ENCODE measurements around the gene BASP1.

BASP1 gene

GRCh38 chr5:17216176-17216973 lies 1.1 kb upstream of the BASP1 start:
- H3K4me3 ChIP-seq (ENCODE audit: low read length): peak overlapping the region; percentile 72
- peak overlapping the region; percentile 65 for H3K9ac ChIP-seq (ENCODE audit: low read length)
- H3K36me3 ChIP-seq (ENCODE audit: control insufficient read depth, insufficient read depth, low read length, severe bottlenecking): no peaks in the 10 kb centered on the region
- DNase-seq (ENCODE audit: low read depth): peak; percentile 95
- peaks cover 11% of the 10 kb centered on the region for H3K4me1 ChIP-seq (ENCODE audit: control insufficient read depth, insufficient read depth, low read length)
- H3K9me3 ChIP-seq (ENCODE audit: control insufficient read depth, low read length): no peaks in the 10 kb centered on the region
- no peaks in the 10 kb centered on the region for H3K27me3 ChIP-seq (replicated peaks; ENCODE audit: control insufficient read depth, insufficient read depth, low read length)

- no peaks in the 10 kb centered on the region for H3K27me3 ChIP-seq (replicated peaks; ENCODE audit: control insufficient read depth, insufficient read depth, low read length)
- peak overlapping the region; percentile 72 for H3K4me3 ChIP-seq (ENCODE audit: low read length)
- H3K9ac ChIP-seq (ENCODE audit: low read length): peak overlapping the region; percentile 65
- H3K9me3 ChIP-seq (ENCODE audit: control insufficient read depth, low read length): no peaks in the 10 kb centered on the region
- peaks cover 15% of the 10 kb centered on the region for H3K4me1 ChIP-seq (ENCODE audit: control insufficient read depth, insufficient read depth, low read length)
- DNase-seq (ENCODE audit: low read depth): peak; percentile 90
- H3K36me3 ChIP-seq (ENCODE audit: control insufficient read depth, insufficient read depth, low read length, severe bottlenecking): no peaks in the 10 kb centered on the region
These were observed 398 bp upstream of the BASP1 start for GRCh38 chr5:17216974-17217492.

GRCh38 chr5:17218353-17219005 lies 1.0 kb downstream of the BASP1 start:
- Histone ChIP-seq H3K9ac (ENCODE audit: low read length) (peak overlapping the region; percentile 92), H3K27me3 (replicated peaks; ENCODE audit: control insufficient read depth, insufficient read depth, low read length) (no peaks in the 10 kb centered on the region), H3K4me3 (ENCODE audit: low read length) (peak overlapping the region; percentile 89), H3K9me3 (ENCODE audit: control insufficient read depth, low read length) (no peaks in the 10 kb centered on the region), H3K4me1 (ENCODE audit: control insufficient read depth, insufficient read depth, low read length) (peaks cover 29% of the 10 kb centered on the region), H3K36me3 (ENCODE audit: control insufficient read depth, insufficient read depth, low read length, severe bottlenecking) (no peaks in the 10 kb centered on the region)
- peak; percentile 86 for DNase-seq (ENCODE audit: low read depth)

- H3K36me3 ChIP-seq (ENCODE audit: control insufficient read depth, insufficient read depth, low read length, severe bottlenecking): no peaks in the 10 kb centered on the region
- peak overlapping the region; percentile 92 for H3K9ac ChIP-seq (ENCODE audit: low read length)
- peak overlapping the region; percentile 89 for H3K4me3 ChIP-seq (ENCODE audit: low read length)
- no peaks in the 10 kb centered on the region for H3K27me3 ChIP-seq (replicated peaks; ENCODE audit: control insufficient read depth, insufficient read depth, low read length)
- DNase-seq (ENCODE audit: low read depth): peak; percentile 73
- peaks cover 35% of the 10 kb centered on the region for H3K4me1 ChIP-seq (ENCODE audit: control insufficient read depth, insufficient read depth, low read length)
- H3K9me3 ChIP-seq (ENCODE audit: control insufficient read depth, low read length): no peaks in the 10 kb centered on the region
These were observed 1.6 kb downstream of the BASP1 start for GRCh38 chr5:17219006-17219422.

- H3K27me3 ChIP-seq (replicated peaks; ENCODE audit: control insufficient read depth, insufficient read depth, low read length): no peaks in the 10 kb centered on the region
- peak overlapping the region; percentile 92 for H3K9ac ChIP-seq (ENCODE audit: low read length)
- peaks cover 39% of the 10 kb centered on the region for H3K4me1 ChIP-seq (ENCODE audit: control insufficient read depth, insufficient read depth, low read length)
- H3K36me3 ChIP-seq (ENCODE audit: control insufficient read depth, insufficient read depth, low read length, severe bottlenecking): no peaks in the 10 kb centered on the region
- DNase-seq (ENCODE audit: low read depth): peak; percentile 32
- H3K4me3 ChIP-seq (ENCODE audit: low read length): peak overlapping the region; percentile 89
- no peaks in the 10 kb centered on the region for H3K9me3 ChIP-seq (ENCODE audit: control insufficient read depth, low read length)
These were observed 2.0 kb downstream of the BASP1 start for GRCh38 chr5:17219469-17219868.

GRCh38 chr5:17219992-17220391 lies 2.6 kb downstream of the BASP1 start:
- H3K9ac ChIP-seq (ENCODE audit: low read length): no peak overlapping the region
- peak overlapping the region; percentile 89 for H3K4me3 ChIP-seq (ENCODE audit: low read length)
- peaks cover 44% of the 10 kb centered on the region for H3K4me1 ChIP-seq (ENCODE audit: control insufficient read depth, insufficient read depth, low read length)
- no peaks in the 10 kb centered on the region for H3K27me3 ChIP-seq (replicated peaks; ENCODE audit: control insufficient read depth, insufficient read depth, low read length)
- H3K36me3 ChIP-seq (ENCODE audit: control insufficient read depth, insufficient read depth, low read length, severe bottlenecking): no peaks in the 10 kb centered on the region
- DNase-seq (ENCODE audit: low read depth): no peak
- no peaks in the 10 kb centered on the region for H3K9me3 ChIP-seq (ENCODE audit: control insufficient read depth, low read length)

GRCh38 chr5:17220469-17220868 lies 3.0 kb downstream of the BASP1 start:
- Histone ChIP-seq H3K27me3 (replicated peaks; ENCODE audit: control insufficient read depth, insufficient read depth, low read length) (no peaks in the 10 kb centered on the region), H3K9ac (ENCODE audit: low read length) (no peak overlapping the region), H3K9me3 (ENCODE audit: control insufficient read depth, low read length) (no peaks in the 10 kb centered on the region), H3K4me3 (ENCODE audit: low read length) (no peak overlapping the region), H3K4me1 (ENCODE audit: control insufficient read depth, insufficient read depth, low read length) (peaks cover 49% of the 10 kb centered on the region), H3K36me3 (ENCODE audit: control insufficient read depth, insufficient read depth, low read length, severe bottlenecking) (no peaks in the 10 kb centered on the region)
- no peak for DNase-seq (ENCODE audit: low read depth)

- Histone ChIP-seq H3K9ac (ENCODE audit: low read length) (peak overlapping the region; percentile 13), H3K9me3 (ENCODE audit: control insufficient read depth, low read length) (no peaks in the 10 kb centered on the region), H3K4me1 (ENCODE audit: control insufficient read depth, insufficient read depth, low read length) (peaks cover 48% of the 10 kb centered on the region), H3K4me3 (ENCODE audit: low read length) (peak overlapping the region; percentile 51), H3K36me3 (ENCODE audit: control insufficient read depth, insufficient read depth, low read length, severe bottlenecking) (no peaks in the 10 kb centered on the region), H3K27me3 (replicated peaks; ENCODE audit: control insufficient read depth, insufficient read depth, low read length) (no peaks in the 10 kb centered on the region)
- DNase-seq (ENCODE audit: low read depth): peak; percentile 59
These were observed 4.6 kb downstream of the BASP1 start for GRCh38 chr5:17221843-17222636.

GRCh38 chr5:17222664-17223063 lies 5.2 kb downstream of the BASP1 start:
- H3K4me1 ChIP-seq (ENCODE audit: control insufficient read depth, insufficient read depth, low read length): peaks cover 48% of the 10 kb centered on the region

GRCh38 chr5:17223367-17224185 lies 6.1 kb downstream of the BASP1 start:
- peaks cover 51% of the 10 kb centered on the region for H3K4me1 ChIP-seq (ENCODE audit: control insufficient read depth, insufficient read depth, low read length)
- no peak overlapping the region for H3K9ac ChIP-seq (ENCODE audit: low read length)
- H3K4me3 ChIP-seq (ENCODE audit: low read length): peak overlapping the region; percentile 19
- peak; percentile 22 for DNase-seq (ENCODE audit: low read depth)
- H3K27me3 ChIP-seq (replicated peaks; ENCODE audit: control insufficient read depth, insufficient read depth, low read length): no peaks in the 10 kb centered on the region
- H3K36me3 ChIP-seq (ENCODE audit: control insufficient read depth, insufficient read depth, low read length, severe bottlenecking): no peaks in the 10 kb centered on the region
- no peaks in the 10 kb centered on the region for H3K9me3 ChIP-seq (ENCODE audit: control insufficient read depth, low read length)

More at GRCh38 chr5:17222664-17223063, 5.2 kb downstream of the BASP1 start:
- H3K4me3 ChIP-seq (ENCODE audit: low read length): peak overlapping the region; percentile 51
- H3K9ac ChIP-seq (ENCODE audit: low read length): no peak overlapping the region
- no peaks in the 10 kb centered on the region for H3K27me3 ChIP-seq (replicated peaks; ENCODE audit: control insufficient read depth, insufficient read depth, low read length)
- DNase-seq (ENCODE audit: low read depth): peak; percentile 66
- no peaks in the 10 kb centered on the region for H3K36me3 ChIP-seq (ENCODE audit: control insufficient read depth, insufficient read depth, low read length, severe bottlenecking)
- no peaks in the 10 kb centered on the region for H3K9me3 ChIP-seq (ENCODE audit: control insufficient read depth, low read length)

Data from adipocyte (in vitro differentiated cells).